Neural progenitor cell (in vitro differentiated cells): ENCODE measurements around the gene SSTR5. TPM values are rescaled to one million over a fixed set of nuclear protein-coding genes. Genes with fewer than 3 reads are reported as not detected.

ENCODE experiments used
- DNase-seq: peaks from one replicate; pipeline ENCODE4 v3.0.0-alpha.2; 2016; ENCODE audit warnings: low spot score
- H2AFZ ChIP-seq: fragments of 200-600 bp; sonication (generic); replicated peaks from 2 replicates; pipeline ENCODE4 v1.6.1; 2016; ENCODE audit warnings: antibody characterized with exemption
- H3F3A ChIP-seq: fragments of 200-600 bp; sonication (generic); 2 replicates; pipeline ENCODE4 v1.6.1; 2016; ENCODE audit warnings: antibody characterized with exemption, low read depth
- H3K27ac ChIP-seq: fragments of 200-600 bp; sonication (generic); 2 replicates; pipeline ENCODE4 v1.5.1; 2016; ENCODE audit warnings: mild to moderate bottlenecking
- H3K27me3 ChIP-seq: fragments of 200-600 bp; sonication (generic); 2 replicates; pipeline ENCODE4 v1.6.1; 2016; ENCODE audit warnings: mild to moderate bottlenecking, moderate library complexity
- H3K36me3 ChIP-seq: fragments of 200-600 bp; sonication (generic); 2 replicates; pipeline ENCODE4 v1.5.1; 2016
- H3K4me1 ChIP-seq: fragments of 200-600 bp; sonication (generic); 2 replicates; pipeline ENCODE4 v1.6.1; 2016; ENCODE audit warnings: mixed run types
- H3K4me2 ChIP-seq: fragments of 200-600 bp; sonication (generic); 2 replicates; pipeline ENCODE4 v1.6.1; 2016
- H3K4me3 ChIP-seq: fragments of 200-600 bp; sonication (generic); 2 replicates; pipeline ENCODE4 v1.5.1; 2016
- H3K79me2 ChIP-seq: fragments of 200-600 bp; sonication (generic); 2 replicates; pipeline ENCODE4 v1.6.1; 2016; ENCODE audit warnings: low read depth
- H3K9ac ChIP-seq: fragments of 200-600 bp; sonication (generic); 2 replicates; pipeline ENCODE4 v1.6.1; 2016
- H3K9me3 ChIP-seq: fragments of 200-600 bp; sonication (generic); 2 replicates; pipeline ENCODE4 v1.5.1; 2016; ENCODE audit warnings: low read depth
- H4K20me1 ChIP-seq: fragments of 200-600 bp; sonication (generic); 2 replicates; pipeline ENCODE4 v1.6.1; 2016; ENCODE audit warnings: low read depth
- H3K27ac Mint-ChIP-seq: 3 replicates; pipeline ENCODE4 v1.8.0; 2021; ENCODE audit warnings: mixed read lengths
- H3K27me3 Mint-ChIP-seq: 2 replicates; pipeline ENCODE4 v1.8.0; 2022; ENCODE audit warnings: low read depth, mild to moderate bottlenecking, inconsistent platforms, moderate library complexity, mixed read lengths; ENCODE audit not compliant: insufficient read depth
- H3K36me3 Mint-ChIP-seq: 3 replicates; pipeline ENCODE4 v1.8.0; 2021; ENCODE audit warnings: mixed read lengths
- H3K4me1 Mint-ChIP-seq: 3 replicates; pipeline ENCODE4 v1.8.0; 2021; ENCODE audit warnings: mixed read lengths
- H3K4me3 Mint-ChIP-seq: 3 replicates; pipeline ENCODE4 v1.8.0; 2021; ENCODE audit warnings: mild to moderate bottlenecking, moderate library complexity, mixed read lengths
- H3K9me3 Mint-ChIP-seq: 3 replicates; pipeline ENCODE4 v1.8.0; 2020; ENCODE audit warnings: mixed read lengths
- EZH2 ChIP-seq: fragments of 200-600 bp; sonication (generic); IDR thresholded peaks from 2 replicates; pipeline ENCODE4 v1.6.1; 2017; ENCODE audit warnings: antibody characterized with exemption, mild to moderate bottlenecking, moderate library complexity
- EZH2phosphoT487 ChIP-seq: fragments of 200-600 bp; sonication (generic); IDR thresholded peaks from 2 replicates; pipeline ENCODE4 v1.6.1; 2017; ENCODE audit warnings: antibody characterized with exemption
- total RNA-seq: library from RNA; depleted of rRNA; stranded (reverse); fragments of >200 nt; gene quantifications from 2 replicates; pipeline ENCODE4 v1.2.3, GENCODE V29; 2015; ENCODE audit warnings: low replicate concordance
- TF ChIP-seq, protein P1 (sequence below): fragments of 200-600 bp; sonication (generic); IDR thresholded peaks from 2 replicates; pipeline ENCODE4 v1.5.1; 2017; ENCODE audit warnings: antibody characterized with exemption, mild to moderate bottlenecking

The SSTR5 gene
- total RNA-seq, 1 donor from 2014 or later: not detected

DNA sequence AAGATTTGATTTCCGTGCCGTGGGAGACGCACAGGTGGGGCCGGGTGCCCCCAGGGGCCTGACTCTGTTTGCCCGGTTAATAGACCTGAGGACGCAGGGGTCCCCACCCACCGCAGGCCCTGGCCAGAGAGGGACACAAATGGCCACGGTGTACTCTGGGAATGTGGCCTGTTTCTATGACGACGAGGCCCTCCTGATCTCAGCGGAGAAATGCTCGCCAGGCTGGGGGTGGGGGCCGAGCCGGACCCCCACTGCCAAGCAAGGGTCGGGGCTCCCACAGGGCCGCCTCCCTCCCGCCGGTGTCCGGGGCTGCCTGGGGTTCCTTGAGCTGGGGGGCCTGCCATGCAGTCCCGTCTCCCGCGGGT is 48.0 kb downstream of the SSTR5 start:
- H3K4me2 ChIP-seq: no peak overlapping the region
- no peak for TF ChIP-seq EZH2phosphoT487
- H3K4me1 ChIP-seq: peaks cover 14% of the 10 kb centered on the region
- Mint-ChIP-seq H3K36me3 (no peaks in the 10 kb centered on the region), H3K4me1 (peaks cover 7% of the 10 kb centered on the region), H3K27ac (no peak overlapping the region), H3K9me3 (no peaks in the 10 kb centered on the region), H3K4me3 (no peak overlapping the region), H3K27me3 (peaks cover 2% of the 10 kb centered on the region)
- DNase-seq: no peak
- H3K79me2 ChIP-seq: no peaks in the 10 kb centered on the region
- H3F3A ChIP-seq: no peaks in the 10 kb centered on the region
- no peak overlapping the region for H2AFZ ChIP-seq
- no peaks in the 10 kb centered on the region for H3K36me3 ChIP-seq
- H3K9ac ChIP-seq: no peak overlapping the region
- H3K4me3 ChIP-seq: no peak overlapping the region
- no peaks in the 10 kb centered on the region for H3K9me3 ChIP-seq
- no peaks in the 10 kb centered on the region for H3K27me3 ChIP-seq
- no peaks in the 10 kb centered on the region for H4K20me1 ChIP-seq
- no peak overlapping the region for H3K27ac ChIP-seq

DNA sequence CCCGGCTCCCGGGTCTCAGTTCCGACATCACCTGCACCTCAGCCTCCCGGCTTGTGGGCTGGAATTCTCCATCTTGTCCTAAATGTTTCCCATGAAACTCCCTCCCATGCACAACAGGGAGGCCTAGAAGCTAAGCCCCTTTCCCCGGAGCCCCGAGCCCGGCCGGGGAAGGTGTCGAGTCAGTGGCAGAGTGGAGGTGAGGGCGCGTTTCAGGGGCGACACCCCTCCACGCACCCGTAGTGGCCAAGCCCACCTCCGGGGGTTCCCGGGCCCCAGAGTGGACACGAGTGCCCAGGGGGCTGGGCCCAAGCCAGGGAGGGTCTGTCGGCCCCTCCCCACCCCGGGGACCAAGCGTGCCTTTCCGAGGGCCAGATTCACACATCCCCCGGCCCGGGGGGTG is 48.5 kb downstream of the SSTR5 start:
- no peaks in the 10 kb centered on the region for H3K79me2 ChIP-seq
- TF ChIP-seq EZH2: no peak
- TF ChIP-seq, protein P1, sequence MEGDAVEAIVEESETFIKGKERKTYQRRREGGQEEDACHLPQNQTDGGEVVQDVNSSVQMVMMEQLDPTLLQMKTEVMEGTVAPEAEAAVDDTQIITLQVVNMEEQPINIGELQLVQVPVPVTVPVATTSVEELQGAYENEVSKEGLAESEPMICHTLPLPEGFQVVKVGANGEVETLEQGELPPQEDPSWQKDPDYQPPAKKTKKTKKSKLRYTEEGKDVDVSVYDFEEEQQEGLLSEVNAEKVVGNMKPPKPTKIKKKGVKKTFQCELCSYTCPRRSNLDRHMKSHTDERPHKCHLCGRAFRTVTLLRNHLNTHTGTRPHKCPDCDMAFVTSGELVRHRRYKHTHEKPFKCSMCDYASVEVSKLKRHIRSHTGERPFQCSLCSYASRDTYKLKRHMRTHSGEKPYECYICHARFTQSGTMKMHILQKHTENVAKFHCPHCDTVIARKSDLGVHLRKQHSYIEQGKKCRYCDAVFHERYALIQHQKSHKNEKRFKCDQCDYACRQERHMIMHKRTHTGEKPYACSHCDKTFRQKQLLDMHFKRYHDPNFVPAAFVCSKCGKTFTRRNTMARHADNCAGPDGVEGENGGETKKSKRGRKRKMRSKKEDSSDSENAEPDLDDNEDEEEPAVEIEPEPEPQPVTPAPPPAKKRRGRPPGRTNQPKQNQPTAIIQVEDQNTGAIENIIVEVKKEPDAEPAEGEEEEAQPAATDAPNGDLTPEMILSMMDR: no peak
- no peak for TF ChIP-seq EZH2phosphoT487
- peaks cover 17% of the 10 kb centered on the region for H3K4me1 ChIP-seq

DNA sequence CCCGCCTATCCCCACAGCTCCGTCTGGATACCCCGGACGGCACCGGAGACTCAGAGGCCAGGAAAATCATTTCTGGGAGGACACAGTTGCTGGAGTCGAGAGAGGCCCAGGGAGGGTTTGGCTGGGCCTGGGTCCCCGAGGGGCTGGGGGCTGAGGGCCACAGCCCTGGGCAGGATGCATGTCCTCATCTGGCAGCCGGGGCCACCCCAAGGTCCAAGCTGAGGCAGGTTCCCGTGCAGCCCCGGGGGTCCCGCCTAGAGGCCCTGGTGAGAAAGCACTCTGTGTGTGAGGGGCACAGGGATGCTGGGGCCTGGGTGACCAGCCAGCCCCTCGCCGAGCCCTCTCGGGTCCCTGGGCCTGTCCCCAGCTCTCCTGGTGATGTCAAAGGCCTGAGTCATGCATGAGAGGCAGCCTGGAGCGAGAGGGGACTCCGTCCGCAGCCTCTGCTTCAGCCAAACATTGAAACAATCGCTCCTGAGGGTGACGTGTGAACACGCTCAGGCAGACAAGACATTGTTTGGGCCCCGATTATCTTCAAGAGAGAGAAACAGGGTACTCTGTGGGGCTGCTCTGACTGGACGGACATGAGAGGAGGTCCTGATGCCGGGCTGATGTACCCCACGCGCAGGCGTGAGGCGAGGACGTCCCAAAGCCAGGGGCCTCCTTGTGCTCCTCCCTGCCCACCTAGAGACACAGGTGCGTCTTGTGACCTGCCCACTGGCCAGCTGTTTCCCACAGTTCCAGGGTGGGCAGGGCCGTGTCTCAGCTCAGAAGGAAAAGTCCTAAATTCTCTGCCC is 49.3 kb downstream of the SSTR5 start:
- peaks cover 24% of the 10 kb centered on the region for H3K4me1 ChIP-seq
- no peaks in the 10 kb centered on the region for H3K36me3 Mint-ChIP-seq
- H3K27me3 Mint-ChIP-seq: peaks cover 2% of the 10 kb centered on the region
- no peak overlapping the region for H3K27ac ChIP-seq
- peaks cover 9% of the 10 kb centered on the region for H3K4me1 Mint-ChIP-seq
- no peak overlapping the region for H3K4me3 Mint-ChIP-seq
- H3K79me2 ChIP-seq: no peaks in the 10 kb centered on the region
- H3K9ac ChIP-seq: no peak overlapping the region
- no peak for TF ChIP-seq EZH2
- TF ChIP-seq, protein P1: no peak
- no peak for TF ChIP-seq EZH2phosphoT487
- peak overlapping the region; percentile 63 for H3K27ac Mint-ChIP-seq
- DNase-seq: no peak
- H3K9me3 ChIP-seq: no peaks in the 10 kb centered on the region
- no peaks in the 10 kb centered on the region for H4K20me1 ChIP-seq
- H2AFZ ChIP-seq: no peak overlapping the region
- H3K27me3 ChIP-seq: no peaks in the 10 kb centered on the region
- no peak overlapping the region for H3K4me3 ChIP-seq
- H3K36me3 ChIP-seq: no peaks in the 10 kb centered on the region
- H3F3A ChIP-seq: no peaks in the 10 kb centered on the region
- H3K9me3 Mint-ChIP-seq: no peaks in the 10 kb centered on the region
- no peak overlapping the region for H3K4me2 ChIP-seq

More for the DNA sequence above, 48.5 kb downstream of the SSTR5 start:
- Histone ChIP-seq H3F3A (no peaks in the 10 kb centered on the region), H3K4me2 (no peak overlapping the region), H3K27ac (no peak overlapping the region), H3K9me3 (no peaks in the 10 kb centered on the region), H3K9ac (no peak overlapping the region), H4K20me1 (no peaks in the 10 kb centered on the region), H3K36me3 (no peaks in the 10 kb centered on the region), H3K4me3 (no peak overlapping the region), H3K27me3 (no peaks in the 10 kb centered on the region), H2AFZ (no peak overlapping the region)
- H3K27me3 Mint-ChIP-seq: peaks cover 2% of the 10 kb centered on the region
- DNase-seq: no peak
- H3K27ac Mint-ChIP-seq: no peak overlapping the region
- H3K4me1 Mint-ChIP-seq: peaks cover 9% of the 10 kb centered on the region
- H3K36me3 Mint-ChIP-seq: no peaks in the 10 kb centered on the region
- H3K4me3 Mint-ChIP-seq: no peak overlapping the region
- no peaks in the 10 kb centered on the region for H3K9me3 Mint-ChIP-seq

DNA sequence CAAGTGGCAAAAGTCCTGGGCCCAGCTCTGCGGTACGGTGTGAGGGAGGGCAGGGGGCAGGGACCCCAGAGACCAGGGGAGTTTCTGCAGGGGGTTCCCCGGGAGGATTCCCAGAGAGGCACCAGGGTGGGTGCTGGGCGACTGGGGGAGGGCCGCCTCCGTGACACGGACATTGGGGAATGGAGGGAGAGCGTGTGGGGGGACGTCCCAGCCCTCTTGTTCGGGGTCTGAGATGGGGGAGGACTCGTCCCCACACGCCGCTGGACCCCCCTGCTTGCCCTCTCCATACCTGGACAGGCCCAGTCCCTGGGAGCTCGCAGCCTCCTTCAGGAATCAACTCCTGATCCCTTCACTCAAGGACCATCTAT is 49.8 kb downstream of the SSTR5 start:
- no peak overlapping the region for H3K4me3 Mint-ChIP-seq
- H3K9me3 Mint-ChIP-seq: no peaks in the 10 kb centered on the region
- no peak for DNase-seq
- Histone ChIP-seq H3K27ac (no peak overlapping the region), H3K36me3 (no peaks in the 10 kb centered on the region), H3K27me3 (no peaks in the 10 kb centered on the region), H3K4me1 (peaks cover 24% of the 10 kb centered on the region), H4K20me1 (no peaks in the 10 kb centered on the region), H2AFZ (no peak overlapping the region), H3F3A (no peaks in the 10 kb centered on the region), H3K9ac (no peak overlapping the region), H3K79me2 (no peaks in the 10 kb centered on the region), H3K9me3 (no peaks in the 10 kb centered on the region), H3K4me3 (no peak overlapping the region), H3K4me2 (no peak overlapping the region)
- peaks cover 9% of the 10 kb centered on the region for H3K4me1 Mint-ChIP-seq
- peaks cover 2% of the 10 kb centered on the region for H3K27me3 Mint-ChIP-seq
- no peaks in the 10 kb centered on the region for H3K36me3 Mint-ChIP-seq
- peak overlapping the region; percentile 63 for H3K27ac Mint-ChIP-seq
- TF ChIP-seq EZH2phosphoT487 (no peak), EZH2 (no peak)
- TF ChIP-seq, protein P1: no peak
